NCI-H128 (cell line): ENCODE results near the gene FKBP3.

Source experiments
- DNase-seq: peaks from one replicate; lab custom pipeline; 2025; ENCODE audit not compliant: unreplicated experiment; lab: John Stamatoyannopoulos, UW

Gene FKBP3

DNA sequence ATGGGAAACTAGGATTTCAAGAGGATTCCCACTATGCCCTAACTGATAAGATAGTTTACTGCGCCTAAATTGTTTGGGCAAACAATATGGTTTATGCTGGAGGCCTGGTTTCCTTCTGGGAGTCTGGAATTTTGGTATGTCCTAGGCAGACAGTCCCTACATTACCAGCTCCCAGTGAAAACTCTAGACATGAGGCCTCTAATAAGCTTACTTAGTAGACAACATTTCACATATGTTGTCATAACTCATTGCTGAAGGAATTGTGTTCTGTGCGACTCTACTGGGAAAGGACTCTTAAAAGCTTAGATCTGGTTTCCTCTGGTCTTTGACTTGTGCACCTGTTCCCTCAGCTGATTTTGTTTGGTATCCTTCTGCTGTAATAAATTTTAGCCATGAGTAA, 68.3 kb downstream of the FKBP3 start:
- no peak for DNase-seq
